HG03103 (cell line): ENCODE data around the gene PLAC9.
"Not testable (repeated sequence)": the region's sequence is repeated elsewhere in the genome, so short reads cannot be mapped to it uniquely, and the experiment has no call there.

Source experiments
- ATAC-seq: cut with Tn5 transposase; IDR thresholded peaks from one replicate; pipeline ENCODE4 v1.9.1; 2021; ENCODE audit warnings: low read depth; ENCODE audit not compliant: unreplicated experiment

Gene PLAC9

DNA sequence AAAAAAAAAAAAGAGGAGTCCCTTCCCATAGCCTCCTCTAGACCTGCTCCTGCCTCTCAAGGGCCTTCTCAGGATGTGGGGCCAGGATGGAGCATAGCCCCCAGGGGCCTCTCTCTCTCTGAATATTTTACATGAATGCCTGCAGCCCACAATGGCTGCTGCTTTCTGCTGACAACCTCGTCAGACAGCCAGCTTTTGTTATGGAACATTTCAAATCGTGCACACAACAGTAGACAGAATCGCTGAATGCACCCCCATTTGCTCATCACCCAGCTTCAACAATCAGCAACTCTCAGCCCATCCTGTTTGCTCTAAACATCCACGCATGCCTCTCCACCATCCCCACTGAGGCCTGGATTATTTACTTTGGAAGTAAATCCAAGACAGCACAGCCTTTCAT is 5.4 kb downstream of the PLAC9 start:
- no peak for ATAC-seq

DNA sequence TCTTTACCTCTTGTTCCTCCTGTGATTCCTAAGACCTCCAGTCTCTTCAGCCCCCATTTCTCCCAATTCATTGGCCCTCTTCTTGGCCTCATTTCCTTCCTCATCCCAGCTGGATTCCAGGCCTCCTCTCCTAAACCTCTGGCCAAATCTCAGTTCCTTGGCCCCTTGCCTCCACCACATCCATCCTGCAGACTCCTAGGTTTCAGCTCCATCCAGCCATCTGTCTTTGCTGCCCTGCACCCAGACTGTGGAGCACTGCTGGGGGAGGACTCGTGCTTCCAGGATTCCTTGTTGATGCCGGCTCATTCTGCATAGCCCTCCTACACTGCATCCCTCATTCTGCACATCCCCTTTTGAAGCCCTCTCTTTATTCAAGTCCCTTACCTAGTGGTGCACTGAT is 6.7 kb downstream of the PLAC9 start:
- no peak for ATAC-seq

DNA sequence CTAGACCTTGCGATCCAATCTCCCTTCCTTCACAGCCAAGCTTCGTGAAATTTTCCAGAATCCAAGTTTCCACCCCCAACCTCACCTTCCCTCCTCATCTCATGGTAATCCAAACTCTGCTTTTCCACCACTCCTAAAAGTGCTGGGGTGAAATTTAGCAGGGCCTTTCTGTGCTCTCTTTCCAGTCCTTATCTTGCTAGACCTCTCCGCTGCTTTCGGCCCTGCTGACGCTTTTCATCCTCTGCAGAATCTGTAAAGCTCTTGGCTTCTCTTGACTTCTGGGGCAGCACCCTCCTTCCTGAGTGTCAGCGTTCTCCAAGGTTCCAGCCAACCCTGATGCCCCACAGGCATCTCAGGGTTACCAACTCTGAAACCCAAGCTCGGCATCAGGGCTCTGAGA is 7.7 kb downstream of the PLAC9 start:
- ATAC-seq, result no peak

- ATAC-seq, result no peak
Measured at GRCh38 chr10:80141696-80142460, 9.3 kb downstream of the PLAC9 start.

GRCh38 chr10:80144067-80144695 is 11.7 kb downstream of the PLAC9 start:
- peak; percentile 42 for ATAC-seq

DNA sequence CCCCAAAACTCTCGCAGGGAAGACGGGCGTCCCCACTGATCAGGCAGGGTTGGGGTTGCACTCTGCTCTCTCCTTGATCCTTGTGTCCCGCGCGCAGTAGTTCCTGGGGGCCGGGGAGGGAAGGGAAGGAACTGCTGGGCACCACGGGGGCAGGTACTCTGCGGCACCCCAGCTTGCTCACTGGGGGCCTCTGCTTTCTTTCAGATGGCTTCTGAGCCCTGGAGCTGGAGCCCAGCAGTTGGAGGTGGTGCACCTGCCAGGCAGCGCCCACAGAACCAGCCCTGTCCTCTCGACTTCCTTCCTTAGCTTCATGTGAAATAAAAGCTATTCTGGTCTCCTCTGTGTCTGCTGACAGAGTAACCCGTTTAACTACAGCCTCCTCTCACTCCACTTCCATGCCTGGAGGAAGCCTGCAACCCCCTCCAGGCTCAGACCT is 12.2 kb downstream of the PLAC9 start:
- peak; percentile 38 for ATAC-seq

DNA sequence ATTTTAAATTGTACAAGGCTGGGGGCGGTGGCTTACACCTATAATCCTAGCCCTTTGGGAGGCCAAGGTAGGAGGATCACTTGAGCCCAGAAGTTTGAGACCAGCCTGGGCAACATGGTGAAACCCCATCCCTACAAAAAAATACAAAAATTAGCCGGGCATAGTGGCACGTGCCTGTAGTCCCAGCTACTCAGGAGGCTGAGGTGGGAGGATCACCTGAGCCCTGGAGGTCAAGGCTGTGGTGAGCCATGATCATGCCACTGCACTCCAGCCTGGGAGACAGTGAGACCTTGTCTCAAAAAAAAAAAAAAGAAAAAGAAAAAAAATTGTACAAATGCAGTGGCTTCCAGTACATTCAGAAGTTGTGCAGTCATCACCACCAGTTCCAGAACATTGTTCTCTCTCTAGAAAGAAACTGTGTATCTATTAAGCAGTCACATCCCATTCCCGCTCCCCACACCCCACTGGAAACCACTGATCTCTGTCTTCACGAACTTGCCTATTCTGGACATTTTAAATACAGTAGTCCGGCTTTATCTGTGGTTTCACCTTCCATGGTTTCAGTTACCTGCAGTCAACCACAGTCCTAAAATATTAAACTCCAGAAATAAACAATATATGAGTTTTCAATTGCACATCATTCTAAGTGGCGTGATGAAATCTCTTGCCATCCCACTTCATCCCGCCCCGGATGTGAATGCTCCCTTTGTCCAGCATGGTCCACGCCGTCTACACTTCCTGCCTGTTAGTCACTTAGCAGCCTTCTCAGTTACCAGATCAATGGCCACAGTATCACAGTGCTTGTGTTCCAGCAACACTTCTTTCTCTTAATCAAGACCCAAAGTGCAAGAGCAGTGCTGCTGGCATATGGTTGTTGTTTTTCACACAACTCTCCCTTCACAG is 13.1 kb downstream of the PLAC9 start:
- not testable (repeated sequence) for ATAC-seq

DNA sequence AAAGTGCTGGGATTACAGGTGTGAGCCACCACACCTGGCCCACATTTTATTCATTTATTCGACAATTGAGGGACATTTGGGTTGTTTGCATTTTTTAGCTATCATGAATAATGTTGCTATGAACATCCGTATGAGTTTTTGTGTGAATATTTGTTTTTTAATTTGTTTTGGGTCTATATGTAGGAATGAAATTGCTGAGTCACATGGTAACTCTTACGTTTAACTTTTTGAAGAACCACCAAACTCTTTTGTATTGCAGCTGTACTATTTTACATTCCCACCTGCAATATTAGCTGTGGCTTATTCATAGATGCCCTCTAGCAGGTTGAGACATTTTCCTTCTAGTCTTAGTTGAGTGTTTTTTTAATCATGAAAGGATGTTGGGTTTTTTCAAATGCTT is 14.4 kb downstream of the PLAC9 start:
- ATAC-seq, result no peak

GRCh38 chr10:80148166-80148805 is 15.8 kb downstream of the PLAC9 start:
- no peak for ATAC-seq

DNA sequence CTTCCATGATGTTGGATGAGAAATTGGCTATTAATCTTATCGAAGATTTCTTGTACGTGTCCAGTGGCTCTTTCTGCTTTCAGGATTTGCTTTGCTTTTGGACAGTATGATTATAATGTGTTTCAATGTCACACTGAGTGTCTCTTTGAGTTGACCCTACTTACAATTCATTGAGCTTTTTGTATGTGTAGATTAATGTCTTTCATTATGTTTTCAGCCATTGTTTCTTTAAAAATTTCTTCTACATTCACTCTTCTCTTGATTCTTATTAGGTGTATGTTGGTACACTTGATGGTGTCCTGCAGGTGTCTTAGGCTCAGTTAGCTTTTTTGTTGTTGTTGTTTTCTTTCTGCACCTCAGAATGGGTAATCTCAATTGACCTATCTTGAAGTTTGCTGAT is 16.6 kb downstream of the PLAC9 start:
- no peak for ATAC-seq

DNA sequence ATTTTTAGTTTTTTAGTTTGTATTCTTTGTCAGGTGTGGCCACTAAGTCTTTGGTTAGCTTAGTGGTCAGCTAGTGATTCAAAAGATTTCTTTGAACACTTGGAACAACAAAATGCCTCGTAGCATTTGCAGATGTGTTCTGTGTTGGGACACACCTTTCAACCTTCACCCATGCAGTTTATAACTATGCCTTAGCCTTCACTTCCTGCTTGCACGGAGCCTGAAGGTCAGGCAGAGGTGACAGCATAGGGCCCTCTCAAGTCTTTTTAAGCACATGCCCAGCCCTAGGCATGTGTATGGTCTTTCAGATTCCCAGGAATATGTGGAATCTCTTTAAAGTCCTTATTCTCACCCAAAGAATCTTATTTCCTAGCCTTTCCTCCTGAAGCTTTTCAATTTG is 17.6 kb downstream of the PLAC9 start:
- ATAC-seq, result no peak

- ATAC-seq, result no peak
Measured at GRCh38 chr10:80152820-80153219, 20.3 kb downstream of the PLAC9 start.

- ATAC-seq, result no peak
Measured at GRCh38 chr10:80153460-80153859, 20.9 kb downstream of the PLAC9 start.

- ATAC-seq, result no peak
Measured at GRCh38 chr10:80154626-80154977, 22.1 kb downstream of the PLAC9 start.

- no peak for ATAC-seq
Measured at GRCh38 chr10:80154978-80155695, 22.6 kb downstream of the PLAC9 start.

- ATAC-seq, result no peak
Measured at GRCh38 chr10:80155696-80156215, 23.2 kb downstream of the PLAC9 start.

DNA sequence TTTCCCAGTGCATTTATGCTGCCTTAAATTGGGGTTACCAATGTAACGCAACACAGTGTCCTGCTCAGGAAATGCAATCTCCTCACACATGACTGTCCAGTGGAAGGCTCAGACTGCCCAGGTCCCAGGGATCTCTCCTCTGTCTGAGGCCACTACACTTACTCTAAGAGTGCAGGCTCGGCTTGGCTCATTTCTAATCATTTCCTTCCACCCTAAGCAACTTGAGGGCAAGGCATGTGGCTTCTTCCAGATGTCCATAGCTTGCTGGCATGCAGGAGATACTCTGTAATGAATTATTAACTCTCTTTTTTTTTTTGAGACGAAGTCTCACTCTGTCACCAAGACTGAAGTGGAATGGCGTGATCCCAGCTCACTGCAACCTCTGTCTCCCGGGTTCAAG is 23.7 kb downstream of the PLAC9 start:
- no peak for ATAC-seq

DNA sequence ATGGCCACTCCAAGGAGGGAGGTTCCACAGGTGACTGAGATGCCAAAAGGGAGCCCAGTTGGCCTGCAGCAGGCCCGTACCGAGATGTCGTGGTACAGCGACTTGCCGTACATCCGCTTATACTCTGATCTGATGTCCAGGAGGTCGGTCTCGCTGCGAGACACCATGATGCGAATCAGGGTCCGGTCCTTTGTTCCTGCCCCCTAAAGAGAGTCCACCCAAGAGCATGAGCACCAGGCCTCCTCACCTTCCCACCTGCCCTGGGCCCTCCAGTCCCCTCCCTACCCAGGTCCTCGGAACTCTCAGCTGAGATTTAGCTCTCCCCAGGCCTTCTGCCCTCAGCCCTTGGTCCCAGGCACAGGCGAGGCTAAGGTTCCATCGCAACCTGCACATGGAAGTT is 25.0 kb downstream of the PLAC9 start:
- ATAC-seq, result no peak

- ATAC-seq, result no peak
Measured at GRCh38 chr10:80158126-80158525, 25.6 kb downstream of the PLAC9 start.

DNA sequence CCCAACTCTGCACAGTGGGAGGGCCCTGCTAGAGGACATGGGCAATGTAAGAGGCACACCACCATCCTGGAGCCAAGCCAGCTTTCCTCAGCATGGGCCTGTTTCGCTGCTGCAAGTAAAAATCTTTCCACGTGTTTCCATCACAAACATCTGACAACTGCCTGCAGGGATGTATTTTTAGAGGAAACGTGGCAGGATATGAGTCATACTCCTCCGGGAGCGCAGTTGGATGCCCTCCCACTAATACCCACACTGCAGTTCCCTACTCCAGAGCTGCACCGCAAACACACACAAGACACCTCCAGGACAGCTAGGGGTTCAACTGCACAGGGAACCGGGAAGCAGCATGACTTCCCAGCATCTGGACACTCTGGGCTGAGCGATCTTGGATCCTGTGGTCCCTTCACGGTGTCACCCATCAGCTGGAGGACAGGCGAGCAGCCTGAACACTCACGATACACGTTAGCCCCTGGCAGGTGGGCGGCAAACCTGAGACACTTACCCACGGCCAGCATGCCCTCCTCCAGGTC is 26.1 kb downstream of the PLAC9 start:
- no peak for ATAC-seq
